Tibial artery (tissue), 4 donors: ENCODE measurements around the gene KMT2A.
"Not testable (repeated sequence)": the region's sequence is repeated elsewhere in the genome, so short reads cannot be mapped to it uniquely, and the experiment has no call there.

Experiments
- DNase-seq, 2 donors: peaks; one replicate each; pipeline ENCODE4 v3.0.0-alpha.2; 2019
- H3K27ac ChIP-seq, 2 donors: fragments of 200-600 bp; sonication (generic) in 1 of 2; 1 replicate in 1 of 2; 2 replicates in 1 of 2; pipeline ENCODE4 v1.5.1; 2018 to 2019; ENCODE audit warnings: mild to moderate bottlenecking in 1 of 2
- H3K27me3 ChIP-seq, 2 donors: fragments of 200-600 bp; sonication (generic) in 1 of 2; one replicate each; pipeline versions ENCODE4 v1.5.1 to v1.6.0; 2016 to 2019
- H3K36me3 ChIP-seq, 3 donors: fragments of 200-600 bp; sonication (generic) in 2 of 3; one replicate each; pipeline ENCODE4 v1.5.1; 2016 to 2019; ENCODE audit warnings: mild to moderate bottlenecking in 2 of 3
- H3K4me1 ChIP-seq, 4 donors: fragments of 200-600 bp; sonication (generic) in 2 of 4; 1 replicate in 3 of 4; 2 replicates in 1 of 4; pipeline ENCODE4 v1.5.1; 2016 to 2019
- H3K4me3 ChIP-seq, 2 donors: fragments of 200-600 bp; sonication (generic) in 1 of 2; 1 replicate in 1 of 2; 2 replicates in 1 of 2; pipeline ENCODE4 v1.5.1; 2018 to 2019; ENCODE audit warnings: mild to moderate bottlenecking in 2 of 2
- H3K9me3 ChIP-seq, 3 donors: fragments of 200-600 bp; sonication (generic) in 1 of 3; one replicate each; pipeline ENCODE4 v1.5.1; 2016 to 2019
- CTCF ChIP-seq, 2 experiments: fragments of 200-600 bp in 1 of 2; fragments of 450-650 bp in 1 of 2; IDR thresholded peaks; one replicate each; pipeline ENCODE4 v1.5.1; 2017 to 2019; ENCODE audit warnings: antibody characterized with exemption in 2 of 2, mild to moderate bottlenecking in 1 of 2, moderate library complexity in 1 of 2
- intact Hi-C: fragments of 100-400 bp; cut with DNase I; formaldehyde crosslinking; loops from one replicate; pipeline ENCODE4 v1.15.0; 2023; ENCODE audit warnings: low total_unique reads

The KMT2A gene

GRCh38 chr11:118401880-118402590, 34.3 kb upstream of the KMT2A start:
- Histone ChIP-seq H3K27me3 (no peaks in the 10 kb centered on the region), H3K4me1 (peaks cover 0 to 28% (median 21%) of the 10 kb centered on the region in 4 donors), H3K27ac (peak overlapping the region; percentile 83 to 86), H3K9me3 (no peaks in the 10 kb centered on the region), H3K36me3 (peaks cover 1 to 22% (median 7%) of the 10 kb centered on the region in 3 donors), H3K4me3 (peak overlapping the region; percentile 77 to 88)
- DNase-seq: no peak
- intact Hi-C loops: loop anchor here (5.0 kb wide), 2 partner anchors 35 to 85 kb away; partner anchors contain the start of gene KMT2A
- TF ChIP-seq CTCF (IDR thresholded peaks at IDR 0.05): no peak

- not testable (repeated sequence) for H3K27me3 ChIP-seq, H3K9me3 ChIP-seq, DNase-seq
- Histone ChIP-seq H3K36me3 (peaks cover 6 to 22% (median 7%) of the 10 kb centered on the region in 3 donors), H3K4me3 (peak overlapping the region; percentile 77 to 88), H3K4me1 (peaks cover 0 to 28% (median 21%) of the 10 kb centered on the region in 4 donors), H3K27ac (peak overlapping the region in 1 of 2 donors; percentile 86)
- intact Hi-C loops: loop anchor here (5.0 kb wide), 2 partner anchors 35 to 85 kb away; partner anchors contain the start of gene KMT2A
These were observed 33.7 kb upstream of the KMT2A start for GRCh38 chr11:118402594-118402993.

- Histone ChIP-seq H3K4me1 (peaks cover 0 to 24% (median 16%) of the 10 kb centered on the region in 4 donors), H3K27me3 (no peaks in the 10 kb centered on the region), H3K9me3 (no peaks in the 10 kb centered on the region), H3K27ac (no peak overlapping the region), H3K4me3 (no peak overlapping the region), H3K36me3 (peaks cover 8 to 37% (median 20%) of the 10 kb centered on the region in 3 donors)
- intact Hi-C loops: no loop called here
- DNase-seq: no peak
- TF ChIP-seq CTCF (IDR thresholded peaks at IDR 0.05): no peak
These were observed 29.6 kb upstream of the KMT2A start for GRCh38 chr11:118406599-118407166.

- no peaks in the 10 kb centered on the region for H3K4me1 ChIP-seq
- no peak overlapping the region for H3K27ac ChIP-seq
- H3K9me3 ChIP-seq: no peaks in the 10 kb centered on the region
- DNase-seq: no peak
- H3K4me3 ChIP-seq: no peak overlapping the region
- intact Hi-C loops: no loop called here
- no peaks in the 10 kb centered on the region for H3K27me3 ChIP-seq
- no peak for TF ChIP-seq CTCF (IDR thresholded peaks at IDR 0.05)
- peaks cover 16 to 56% (median 20%) of the 10 kb centered on the region in 3 donors for H3K36me3 ChIP-seq
These were observed 26.1 kb upstream of the KMT2A start for GRCh38 chr11:118410055-118410745.

GRCh38 chr11:118411530-118411929, 24.8 kb upstream of the KMT2A start:
- Histone ChIP-seq H3K27me3 (no peaks in the 10 kb centered on the region), H3K4me3 (no peak overlapping the region), H3K9me3 (no peaks in the 10 kb centered on the region), H3K4me1 (no peaks in the 10 kb centered on the region), H3K36me3 (peaks cover 16 to 45% (median 20%) of the 10 kb centered on the region in 3 donors), H3K27ac (no peak overlapping the region)
- TF ChIP-seq CTCF (IDR thresholded peaks at IDR 0.05): no peak
- intact Hi-C loops: no loop called here
- DNase-seq: no peak

GRCh38 chr11:118412921-118413320, 23.4 kb upstream of the KMT2A start:
- DNase-seq: no peak
- Histone ChIP-seq H3K27me3 (no peaks in the 10 kb centered on the region), H3K27ac (no peak overlapping the region), H3K9me3 (no peaks in the 10 kb centered on the region), H3K4me1 (no peaks in the 10 kb centered on the region), H3K36me3 (peaks cover 8 to 32% (median 12%) of the 10 kb centered on the region in 3 donors), H3K4me3 (no peak overlapping the region)
- no peak for TF ChIP-seq CTCF (IDR thresholded peaks at IDR 0.05)
- intact Hi-C loops: no loop called here
